Progenitor cell of endocrine pancreas (in vitro differentiated cells): ENCODE data around the gene TBCD. TPM values are rescaled to one million over a fixed set of nuclear protein-coding genes. Genes with fewer than 3 reads are reported as not detected.

Experiments
- DNase-seq: peaks from one replicate; pipeline ENCODE4 v3.0.0; 2021; ENCODE audit warnings: low spot score; ENCODE audit not compliant: unreplicated experiment
- H3K27ac Mint-ChIP-seq: 2 replicates; pipeline ENCODE4 v1.8.0; 2021; ENCODE audit warnings: mild to moderate bottlenecking, moderate library complexity, mixed read lengths
- H3K27me3 Mint-ChIP-seq: 2 replicates; pipeline ENCODE4 v1.8.0; 2021; ENCODE audit warnings: mixed read lengths
- H3K36me3 Mint-ChIP-seq: 2 replicates; pipeline ENCODE4 v1.8.0; 2022; ENCODE audit warnings: mixed read lengths; ENCODE audit not compliant: insufficient read depth
- H3K4me1 Mint-ChIP-seq: 2 replicates; pipeline ENCODE4 v1.8.0; 2021; ENCODE audit warnings: low read depth, mixed read lengths
- H3K4me3 Mint-ChIP-seq: 2 replicates; pipeline ENCODE4 v1.8.0; 2021; ENCODE audit warnings: low read depth, mild to moderate bottlenecking, moderate library complexity, mixed read lengths
- H3K9me3 Mint-ChIP-seq: 2 replicates; pipeline ENCODE4 v1.8.0; 2021; ENCODE audit warnings: low read depth, mixed read lengths
- total RNA-seq: library from RNA; stranded (reverse); gene quantifications from 2 replicates; pipeline ENCODE4 v1.2.1, GENCODE V29; 2021
- TF ChIP-seq, protein P1 (sequence below): fragments of 200-600 bp; sonication (generic); IDR thresholded peaks from one replicate; pipeline ENCODE4 v1.5.0; 2021; ENCODE audit warnings: antibody characterized with exemption, mild to moderate bottlenecking; ENCODE audit not compliant: unreplicated experiment

Gene TBCD
- total RNA-seq, 1 donor from 2014 or later: 95.6 TPM

DNA sequence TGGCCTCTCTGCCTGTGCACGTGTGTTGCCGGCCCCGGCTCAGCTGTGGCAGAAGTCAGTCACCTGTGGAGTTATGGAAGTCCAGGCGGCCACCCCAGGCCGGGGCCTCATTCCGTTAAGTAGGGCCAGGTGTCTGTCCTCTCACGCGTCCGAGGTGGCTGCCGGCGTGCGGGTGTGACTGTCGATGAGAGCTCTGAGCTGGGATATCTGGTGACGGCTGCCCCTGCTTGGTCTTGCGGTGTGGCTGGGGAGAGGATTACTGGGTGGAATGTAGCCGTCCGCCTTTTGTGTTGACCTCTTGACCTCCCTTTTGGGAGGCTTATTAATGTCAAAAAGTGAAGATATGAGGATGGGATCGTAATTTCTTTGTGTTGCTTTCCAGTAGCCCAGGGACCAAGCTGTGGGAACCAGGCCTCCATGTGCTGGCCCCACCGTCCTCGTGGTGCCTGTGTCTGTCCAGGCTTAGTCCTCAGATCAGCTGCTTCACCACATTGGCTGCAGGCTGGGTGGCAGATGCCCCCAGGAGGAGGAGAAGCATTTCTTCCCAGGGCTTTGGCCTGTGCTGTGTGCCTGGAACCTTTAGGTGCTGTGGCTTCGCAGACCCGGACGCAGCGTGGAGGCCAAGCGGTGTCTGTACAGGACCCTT lies 111.0 kb downstream of the TBCD start:
- TF ChIP-seq, protein P1, sequence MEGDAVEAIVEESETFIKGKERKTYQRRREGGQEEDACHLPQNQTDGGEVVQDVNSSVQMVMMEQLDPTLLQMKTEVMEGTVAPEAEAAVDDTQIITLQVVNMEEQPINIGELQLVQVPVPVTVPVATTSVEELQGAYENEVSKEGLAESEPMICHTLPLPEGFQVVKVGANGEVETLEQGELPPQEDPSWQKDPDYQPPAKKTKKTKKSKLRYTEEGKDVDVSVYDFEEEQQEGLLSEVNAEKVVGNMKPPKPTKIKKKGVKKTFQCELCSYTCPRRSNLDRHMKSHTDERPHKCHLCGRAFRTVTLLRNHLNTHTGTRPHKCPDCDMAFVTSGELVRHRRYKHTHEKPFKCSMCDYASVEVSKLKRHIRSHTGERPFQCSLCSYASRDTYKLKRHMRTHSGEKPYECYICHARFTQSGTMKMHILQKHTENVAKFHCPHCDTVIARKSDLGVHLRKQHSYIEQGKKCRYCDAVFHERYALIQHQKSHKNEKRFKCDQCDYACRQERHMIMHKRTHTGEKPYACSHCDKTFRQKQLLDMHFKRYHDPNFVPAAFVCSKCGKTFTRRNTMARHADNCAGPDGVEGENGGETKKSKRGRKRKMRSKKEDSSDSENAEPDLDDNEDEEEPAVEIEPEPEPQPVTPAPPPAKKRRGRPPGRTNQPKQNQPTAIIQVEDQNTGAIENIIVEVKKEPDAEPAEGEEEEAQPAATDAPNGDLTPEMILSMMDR: no peak
- no peak for DNase-seq
- no peak overlapping the region for H3K4me3 Mint-ChIP-seq
- no peaks in the 10 kb centered on the region for H3K36me3 Mint-ChIP-seq
- H3K4me1 Mint-ChIP-seq: peaks cover 18% of the 10 kb centered on the region
- H3K27ac Mint-ChIP-seq: peak overlapping the region; percentile 8
- H3K27me3 Mint-ChIP-seq: no peaks in the 10 kb centered on the region
- no peaks in the 10 kb centered on the region for H3K9me3 Mint-ChIP-seq

DNA sequence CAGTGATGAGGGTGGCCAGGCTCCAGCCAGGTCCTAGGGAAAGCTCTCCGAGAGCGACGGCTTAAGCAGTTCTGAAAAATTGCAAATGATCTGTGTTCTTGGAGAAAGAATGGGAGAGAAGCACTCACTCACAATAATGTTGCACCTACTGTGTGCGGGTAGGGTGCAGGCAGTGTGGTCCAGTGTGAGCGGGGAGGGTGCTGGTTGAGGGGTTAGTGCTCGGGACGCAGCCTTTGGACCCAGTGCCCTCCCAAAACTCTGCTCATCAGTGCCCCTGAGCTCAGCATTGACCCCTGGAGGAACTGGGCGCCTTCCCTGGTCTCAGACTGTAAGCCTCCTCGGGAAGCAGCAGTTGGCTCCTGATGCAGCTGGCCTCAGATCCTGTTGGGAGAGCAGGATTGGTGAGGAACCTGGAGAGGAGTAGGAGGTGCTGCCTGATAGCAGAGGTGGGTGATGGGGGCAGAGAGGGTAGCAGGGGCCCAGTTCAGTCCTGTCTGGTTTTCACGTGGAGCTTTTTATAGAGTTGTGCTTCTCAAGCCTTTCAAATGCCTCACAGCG lies 111.6 kb downstream of the TBCD start:
- no peaks in the 10 kb centered on the region for H3K36me3 Mint-ChIP-seq
- no peaks in the 10 kb centered on the region for H3K27me3 Mint-ChIP-seq
- peaks cover 15% of the 10 kb centered on the region for H3K4me1 Mint-ChIP-seq
- no peak overlapping the region for H3K27ac Mint-ChIP-seq
- TF ChIP-seq, protein P1: no peak
- no peaks in the 10 kb centered on the region for H3K9me3 Mint-ChIP-seq
- no peak overlapping the region for H3K4me3 Mint-ChIP-seq
- no peak for DNase-seq

DNA sequence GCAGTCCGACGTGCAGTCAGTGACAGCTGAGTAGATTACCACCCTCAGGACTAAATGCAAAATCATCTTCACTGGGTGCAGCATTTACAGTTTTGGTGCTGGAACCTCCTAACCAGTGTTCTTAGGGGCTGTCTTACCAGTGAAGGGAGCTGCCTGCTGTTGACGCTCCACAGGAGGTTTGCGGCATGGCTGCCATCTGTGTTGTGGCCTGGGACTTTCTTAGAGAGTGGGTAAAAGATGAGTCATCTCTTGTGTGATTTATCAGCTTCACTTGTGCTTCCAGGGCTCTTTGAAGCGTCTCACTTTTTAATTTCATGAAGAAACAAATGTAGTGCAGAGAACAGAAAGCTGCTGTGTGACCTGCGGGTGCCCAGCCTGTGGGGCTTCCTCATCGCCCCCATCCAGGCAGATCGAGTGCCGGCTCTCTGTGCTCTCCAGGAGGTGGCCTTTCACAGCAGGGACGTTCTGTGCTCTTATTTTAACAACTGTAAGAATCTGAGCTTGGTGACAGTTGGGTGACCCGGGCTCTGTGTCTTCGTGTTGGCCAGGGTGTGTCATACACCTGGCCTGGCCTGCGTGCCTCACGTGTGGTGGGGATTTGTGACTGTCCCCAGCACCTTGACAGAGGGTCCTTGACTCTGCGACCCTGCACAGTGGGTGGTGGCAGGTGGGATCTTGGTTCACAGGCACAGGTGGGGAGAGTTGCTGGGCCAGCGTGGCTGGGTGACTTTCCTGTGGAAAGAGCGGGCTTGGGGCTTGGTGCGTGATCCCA lies 112.3 kb downstream of the TBCD start:
- H3K27me3 Mint-ChIP-seq: no peaks in the 10 kb centered on the region
- H3K27ac Mint-ChIP-seq: no peak overlapping the region
- DNase-seq: no peak
- H3K4me3 Mint-ChIP-seq: no peak overlapping the region
- H3K4me1 Mint-ChIP-seq: peaks cover 13% of the 10 kb centered on the region
- H3K9me3 Mint-ChIP-seq: no peaks in the 10 kb centered on the region
- no peaks in the 10 kb centered on the region for H3K36me3 Mint-ChIP-seq
- TF ChIP-seq, protein P1: no peak

DNA sequence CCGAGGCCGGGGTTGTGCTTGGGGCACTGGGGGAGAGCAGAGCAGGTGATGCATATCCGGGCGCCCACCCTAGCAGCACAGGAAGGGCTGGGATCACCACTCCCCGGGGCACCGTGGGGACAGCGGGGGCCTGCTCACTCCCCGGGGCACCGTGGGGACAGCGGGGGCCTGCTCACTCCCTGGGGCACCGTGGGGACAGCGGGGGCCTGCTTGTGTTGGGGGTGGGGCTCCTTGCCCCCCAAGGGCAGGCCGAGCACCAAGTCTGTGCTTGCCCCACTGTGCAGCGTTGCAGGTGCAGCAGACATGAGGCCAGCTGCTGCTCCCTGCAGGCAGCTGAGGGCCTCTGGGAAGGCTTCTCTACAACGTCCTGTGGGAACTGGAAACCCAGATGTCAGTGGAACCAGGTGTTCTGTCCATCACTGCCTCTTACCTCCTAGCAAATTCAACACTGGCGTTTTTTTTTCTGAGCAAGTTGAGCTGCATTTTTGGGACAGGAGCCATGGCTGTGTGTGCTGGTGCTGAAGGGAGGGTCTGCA lies 112.9 kb downstream of the TBCD start:
- Mint-ChIP-seq H3K4me3 (no peak overlapping the region), H3K9me3 (no peaks in the 10 kb centered on the region), H3K27ac (no peak overlapping the region), H3K36me3 (no peaks in the 10 kb centered on the region), H3K27me3 (no peaks in the 10 kb centered on the region), H3K4me1 (peaks cover 11% of the 10 kb centered on the region)
- no peak for DNase-seq
- TF ChIP-seq, protein P1: no peak

DNA sequence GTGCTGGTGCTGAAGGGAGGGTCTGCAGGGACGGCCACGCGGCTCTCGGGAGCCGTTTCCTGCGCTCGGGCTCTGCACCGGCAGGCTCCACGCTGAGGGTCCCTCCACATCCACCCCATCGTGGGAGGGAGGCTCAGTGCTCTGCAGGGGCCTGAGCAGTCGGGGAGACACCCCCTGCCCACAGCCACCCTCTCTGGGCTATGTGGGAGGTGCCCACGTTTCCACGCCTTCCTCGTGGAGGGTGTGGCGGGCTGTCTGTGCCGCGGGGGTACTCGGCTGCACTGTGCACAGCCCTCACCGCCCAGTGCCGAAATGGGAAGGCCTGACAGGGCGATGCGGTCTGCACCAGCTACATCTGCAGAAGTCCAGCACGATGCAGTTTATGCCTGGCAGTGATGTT lies 113.4 kb downstream of the TBCD start:
- Mint-ChIP-seq H3K9me3 (no peaks in the 10 kb centered on the region), H3K4me3 (no peak overlapping the region), H3K36me3 (peaks cover 3% of the 10 kb centered on the region), H3K27ac (no peak overlapping the region), H3K27me3 (no peaks in the 10 kb centered on the region), H3K4me1 (peaks cover 11% of the 10 kb centered on the region)
- TF ChIP-seq, protein P1: no peak
- no peak for DNase-seq
